Stimulated activated CD4-positive, alpha-beta T cell treated with anti-CD3 and anti-CD28 coated beads, Interleukin-1b, Interleukin-23, amount 100 ng/mL, for 48 hours (primary cell): Measurements from ENCODE around the gene LIM2.

Source experiments
- DNase-seq: peaks from one replicate; pipeline ENCODE4 v3.0.0-alpha.2; 2020

LIM2 gene

GRCh38 chr19:51338563-51339312, 49.0 kb downstream of the LIM2 start:
- DNase-seq = peak; percentile 87

- no peak for DNase-seq
Measured at GRCh38 chr19:51337861-51338562, 49.8 kb downstream of the LIM2 start.

- no peak for DNase-seq
Measured at GRCh38 chr19:51337141-51337860, 50.5 kb downstream of the LIM2 start.

GRCh38 chr19:51333836-51334460, 53.8 kb downstream of the LIM2 start:
- peak; percentile 29 for DNase-seq

GRCh38 chr19:51331716-51332115, 56.1 kb downstream of the LIM2 start:
- DNase-seq = no peak

- no peak for DNase-seq
Measured at GRCh38 chr19:51331193-51331592, 56.6 kb downstream of the LIM2 start.

GRCh38 chr19:51330366-51330765, 57.4 kb downstream of the LIM2 start:
- DNase-seq = no peak
